Activated CD8-positive, alpha-beta memory T cell treated with anti-CD3 and anti-CD28 coated beads, Interleukin-2, amount 50 U/mL, for 1 hour (primary cell): ENCODE data around the gene USP13.

Experiments used
- DNase-seq: peaks from one replicate; pipeline ENCODE4 v3.0.0-alpha.2; 2020; ENCODE audit errors: extremely low read depth

USP13 gene

GRCh38 chr3:179700716-179701115, 47.9 kb downstream of the USP13 start:
- no peak for DNase-seq

- DNase-seq = no peak
Observed at GRCh38 chr3:179701176-179701827, 48.5 kb downstream of the USP13 start.

GRCh38 chr3:179702271-179702947, 49.6 kb downstream of the USP13 start:
- no peak for DNase-seq

- DNase-seq = no peak
Observed at GRCh38 chr3:179703816-179704215, 51.0 kb downstream of the USP13 start.

- DNase-seq = no peak
Observed at GRCh38 chr3:179706233-179706632, 53.4 kb downstream of the USP13 start.

GRCh38 chr3:179710079-179710478, 57.2 kb downstream of the USP13 start:
- no peak for DNase-seq

GRCh38 chr3:179713643-179714090, 60.8 kb downstream of the USP13 start:
- DNase-seq = no peak

- no peak for DNase-seq
Observed at GRCh38 chr3:179715582-179715981, 62.7 kb downstream of the USP13 start.

- DNase-seq = no peak
Observed at GRCh38 chr3:179716226-179716625, 63.4 kb downstream of the USP13 start.

- no peak for DNase-seq
Observed at GRCh38 chr3:179716811-179717210, 64.0 kb downstream of the USP13 start.

- DNase-seq = no peak
Observed at GRCh38 chr3:179717219-179717618, 64.4 kb downstream of the USP13 start.

GRCh38 chr3:179719048-179719734, 66.4 kb downstream of the USP13 start:
- DNase-seq = no peak

GRCh38 chr3:179720196-179720595, 67.4 kb downstream of the USP13 start:
- no peak for DNase-seq

- no peak for DNase-seq
Observed at GRCh38 chr3:179723617-179724016, 70.8 kb downstream of the USP13 start.

GRCh38 chr3:179726075-179726699, 73.3 kb downstream of the USP13 start:
- no peak for DNase-seq

- DNase-seq = no peak
Observed at GRCh38 chr3:179729086-179729485, 76.2 kb downstream of the USP13 start.

GRCh38 chr3:179729981-179730380, 77.1 kb downstream of the USP13 start:
- DNase-seq = no peak

- DNase-seq = no peak
Observed at GRCh38 chr3:179730506-179730905, 77.7 kb downstream of the USP13 start.

- no peak for DNase-seq
Observed at GRCh38 chr3:179731544-179731943, 78.7 kb downstream of the USP13 start.

- DNase-seq = no peak
Observed at GRCh38 chr3:179732661-179733348, 80.0 kb downstream of the USP13 start.

GRCh38 chr3:179733797-179734196, 81.0 kb downstream of the USP13 start:
- no peak for DNase-seq
